H1 (cell line): ENCODE measurements around the gene SP8. TPM values are rescaled to one million over a fixed set of nuclear protein-coding genes. Genes with fewer than 3 reads are reported as not detected.
"Not testable (repeated sequence)": the region's sequence is repeated elsewhere in the genome, so short reads cannot be mapped to it uniquely, and the experiment has no call there.

Experiments
- CTCF ChIA-PET: fragments of 300-600 bp; sonication (Branson Sonifier 250); formaldehyde crosslinking; loops from one replicate; lab custom pipeline; 2021; ENCODE audit not compliant: partially characterized antibody; lab: Charles Lee
- POLR2A ChIA-PET: fragments of 300-600 bp; sonication (Branson Sonifier 250); formaldehyde crosslinking; loops from one replicate; lab custom pipeline; 2021; ENCODE audit warnings: inconsistent platforms; ENCODE audit not compliant: partially characterized antibody; lab: Charles Lee
- DNase-seq, 2 experiments: peaks; one replicate each; pipeline versions ENCODE4 v3.0.0 to v3.0.0-alpha.2; 2010 to 2022; ENCODE audit warnings: low spot score in 2 of 2, low read depth in 1 of 2, mixed read lengths in 1 of 2
- FAIRE-seq: peaks from 2 replicates; lab custom pipeline; 2011; peaks lifted over from hg19 to GRCh38; lab: Jason Lieb, UNC
- H2AFZ ChIP-seq: 2 replicates; pipeline ENCODE4 v1.8.1; 2012; ENCODE audit warnings: low read length, inconsistent platforms
- H2AK5ac ChIP-seq: 2 replicates; pipeline ENCODE4 v1.6.1; 2013; ENCODE audit warnings: low read depth, low read length
- H2BK120ac ChIP-seq: replicated peaks from 2 replicates; pipeline ENCODE3; 2013; ENCODE audit warnings: low read depth, low read length, inconsistent platforms
- H2BK12ac ChIP-seq: 2 replicates; pipeline ENCODE4 v1.6.1; 2013; ENCODE audit warnings: low read depth, low read length
- H2BK15ac ChIP-seq: 2 replicates; pipeline ENCODE4 v1.6.1; 2013; ENCODE audit warnings: low read length
- H2BK20ac ChIP-seq: 2 replicates; pipeline ENCODE4 v1.6.1; 2013; ENCODE audit warnings: low read length
- H2BK5ac ChIP-seq: 2 replicates; pipeline ENCODE4 v1.6.1; 2013; ENCODE audit warnings: low read depth, low read length
- H3K14ac ChIP-seq: 2 replicates; pipeline ENCODE4 v1.6.1; 2013; ENCODE audit warnings: inconsistent platforms; ENCODE audit not compliant: insufficient read length
- H3K18ac ChIP-seq: 2 replicates; pipeline ENCODE4 v1.6.1; 2013; ENCODE audit warnings: low read length; ENCODE audit errors: extremely low read depth
- H3K23ac ChIP-seq: 2 replicates; pipeline ENCODE4 v1.6.1; 2013; ENCODE audit warnings: inconsistent platforms; ENCODE audit not compliant: insufficient read length
- H3K23me2 ChIP-seq: 2 replicates; pipeline ENCODE4 v1.6.1; 2013; ENCODE audit warnings: low read depth, low read length
- H3K27ac ChIP-seq: 2 replicates; pipeline ENCODE4 v1.6.1; 2011; ENCODE audit warnings: low read depth, low read length, inconsistent platforms
- H3K27me3 ChIP-seq, 4 experiments: replicated peaks in 1 of 4; 1 replicate in 1 of 4; 2 replicates in 3 of 4; pipeline versions ENCODE4 v1.6.1 to v1.8.1; 2011 to 2013; ENCODE audit warnings: low read length in 3 of 4, mild to moderate bottlenecking in 3 of 4, inconsistent platforms in 2 of 4, mixed read lengths in 2 of 4, moderate library complexity in 1 of 4; ENCODE audit not compliant: control insufficient read depth in 3 of 4, insufficient read depth in 3 of 4; ENCODE audit errors: extremely low read depth in 1 of 4
- H3K36me3 ChIP-seq, 4 experiments: 2 replicates each; pipeline versions ENCODE4 v1.6.1 to v1.8.1; 2011 to 2013; ENCODE audit warnings: mild to moderate bottlenecking in 4 of 4, low read length in 3 of 4, moderate library complexity in 2 of 4, control low read depth in 1 of 4, inconsistent platforms in 1 of 4; ENCODE audit not compliant: insufficient read depth in 4 of 4, control insufficient read depth in 2 of 4
- H3K4ac ChIP-seq: replicated peaks from 2 replicates; pipeline ENCODE3; 2013; ENCODE audit warnings: low read length, low read depth, mixed read lengths, inconsistent platforms; ENCODE audit not compliant: insufficient read length
- H3K4me1 ChIP-seq, 4 experiments: replicated peaks in 1 of 4; 1 replicate in 1 of 4; 2 replicates in 3 of 4; pipeline versions ENCODE4 v1.6.1 to v1.8.1; 2011 to 2013; ENCODE audit warnings: low read length in 3 of 4, inconsistent platforms in 2 of 4, mixed read lengths in 1 of 4; ENCODE audit not compliant: insufficient read depth in 4 of 4, control insufficient read depth in 3 of 4
- H3K4me2 ChIP-seq, 2 experiments: 2 replicates each; pipeline versions ENCODE4 v1.6.1 to v1.8.1; 2011 to 2013; ENCODE audit warnings: low read depth in 2 of 2, low read length in 2 of 2, control low read depth in 1 of 2, inconsistent platforms in 1 of 2, mild to moderate bottlenecking in 1 of 2; ENCODE audit not compliant: insufficient read depth in 1 of 2
- H3K4me3 ChIP-seq, 4 experiments: fragments of 200-600, 300-600 bp in 1 of 4; sonication (generic), shearing (Covaris generic), sonication (Bioruptor Twin) in 1 of 4; 2 replicates each; pipeline versions ENCODE4 v1.5.1 to v1.8.1; 2011 to 2016; ENCODE audit warnings: low read length in 4 of 4, low read depth in 3 of 4, control low read depth in 2 of 4, inconsistent platforms in 2 of 4, mild to moderate bottlenecking in 2 of 4, mixed read lengths in 1 of 4, moderate library complexity in 1 of 4; ENCODE audit not compliant: insufficient read depth in 2 of 4; ENCODE audit errors: extremely low read depth in 1 of 4
- H3K56ac ChIP-seq: replicated peaks from 2 replicates; pipeline ENCODE3; 2013; ENCODE audit warnings: low read depth, mild to moderate bottlenecking, mixed read lengths, low read length, inconsistent platforms; ENCODE audit not compliant: insufficient read length
- H3K79me1 ChIP-seq: 2 replicates; pipeline ENCODE4 v1.6.1; 2013; ENCODE audit warnings: low read depth, low read length, control low read depth
- H3K79me2 ChIP-seq, 2 experiments: 2 replicates each; pipeline versions ENCODE4 v1.6.1 to v1.8.1; 2012 to 2013; ENCODE audit warnings: low read length in 2 of 2, mild to moderate bottlenecking in 2 of 2, inconsistent platforms in 1 of 2; ENCODE audit not compliant: insufficient read depth in 2 of 2, control insufficient read depth in 1 of 2
- H3K9ac ChIP-seq, 4 experiments: replicated peaks in 1 of 4; 1 replicate in 1 of 4; 2 replicates in 3 of 4; pipeline versions ENCODE4 v1.6.1 to v1.8.1; 2011 to 2013; ENCODE audit warnings: low read depth in 3 of 4, low read length in 3 of 4, control low read depth in 2 of 4, mild to moderate bottlenecking in 2 of 4, moderate library complexity in 2 of 4, inconsistent platforms in 1 of 4; ENCODE audit errors: extremely low read depth in 1 of 4
- H3K9me3 ChIP-seq, 2 experiments: 2 replicates each; pipeline versions ENCODE4 v1.6.1 to v1.8.1; 2012 to 2013; ENCODE audit warnings: mild to moderate bottlenecking in 2 of 2, moderate library complexity in 2 of 2, control low read depth in 1 of 2, inconsistent platforms in 1 of 2, low read depth in 1 of 2, low read length in 1 of 2, mixed read lengths in 1 of 2; ENCODE audit not compliant: insufficient read depth in 2 of 2
- H4K20me1 ChIP-seq, 2 experiments: replicated peaks in 1 of 2; 2 replicates each; pipeline versions ENCODE3 to v1.8.1; 2011 to 2013; ENCODE audit warnings: inconsistent platforms in 2 of 2, low read length in 2 of 2, mild to moderate bottlenecking in 1 of 2; ENCODE audit not compliant: insufficient read depth in 2 of 2, control insufficient read depth in 1 of 2
- H4K5ac ChIP-seq: 2 replicates; pipeline ENCODE4 v1.6.1; 2013; ENCODE audit warnings: low read length, low read depth, mixed read lengths, inconsistent platforms; ENCODE audit not compliant: insufficient read length
- H4K8ac ChIP-seq: 2 replicates; pipeline ENCODE4 v1.8.0; 2013; ENCODE audit warnings: mild to moderate bottlenecking, moderate library complexity, low read length, inconsistent platforms; ENCODE audit not compliant: insufficient read depth; ENCODE audit errors: extremely low read depth
- H4K91ac ChIP-seq: replicated peaks from 2 replicates; pipeline ENCODE3; 2013; ENCODE audit warnings: low read length, mixed read lengths, inconsistent platforms; ENCODE audit not compliant: insufficient read length
- WGBS, 2 experiments: shearing (Covaris generic) in 1 of 2; methylation state at CpG; one replicate each; pipeline versions ENCODE4 v1.1.6 to v1.1.7; 2013 to 2015; ENCODE audit warnings: low lambda C conversion rate in 2 of 2, mixed read lengths in 2 of 2, inconsistent platforms in 1 of 2, low coverage in 1 of 2, missing lambda C conversion rate in 1 of 2; ENCODE audit not compliant: insufficient replicate concordance in 2 of 2, insufficient coverage in 1 of 2, insufficient read length in 1 of 2; ENCODE audit errors: extremely low coverage in 1 of 2, missing lambda C conversion rate in 1 of 2; 5-methylcytosine and 5-hydroxymethylcytosine counted together
- polyA plus RNA-seq, 7 experiments: library from polyadenylated mRNA; depleted of rRNA in 3 of 7; stranded (reverse) in 5 of 7; unstranded in 2 of 7; fragments of >200 nt in 5 of 7; fragments of 200-250 nt in 2 of 7; gene quantifications; 1 replicate in 5 of 7; 2 replicates in 1 of 7; 4 replicates in 1 of 7; pipeline versions ENCODE4 v1.2.1 to v1.2.3, GENCODE V29; 2011 to 2013; ENCODE audit warnings: missing spikeins in 2 of 7, mixed read lengths in 2 of 7
- total RNA-seq: library from RNA; stranded (reverse); fragmentation: NEBNext Ultra II Directional; extraction: Animal tissue kit (Norgen Biotek cat#: 25700); gene quantifications from 2 replicates; pipeline ENCODE4 v1.2.1, GENCODE V29; 2021

The SP8 gene
- total and polyA plus RNA-seq, 2 of the 8 experiments (the other 6 are each of a cell fraction or from before 2014, with no cell fraction given), result 11.3 to 12.0 TPM

DNA sequence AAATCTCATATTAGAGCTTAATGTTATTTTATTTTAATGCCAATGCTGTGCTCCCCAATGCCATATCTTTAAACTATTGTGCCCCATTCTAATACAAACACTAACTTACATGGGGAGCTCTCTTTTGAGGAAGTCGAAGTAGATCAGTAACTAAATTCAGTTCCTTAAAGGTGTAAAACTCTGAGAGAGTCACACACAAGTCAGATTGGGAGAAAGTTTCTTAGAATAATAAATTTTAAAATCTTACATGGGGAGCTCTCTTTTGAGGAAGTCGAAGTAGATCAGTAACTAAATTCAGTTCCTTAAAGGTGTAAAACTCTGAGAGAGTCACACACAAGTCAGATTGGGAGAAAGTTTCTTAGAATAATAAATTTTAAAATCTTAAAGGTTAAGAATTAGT, 49.7 kb upstream of the SP8 start:
- H3K23me2 ChIP-seq, H4K91ac ChIP-seq, H3K4me3 ChIP-seq, DNase-seq, H3K4ac ChIP-seq, FAIRE-seq, H3K79me1 ChIP-seq, H2BK20ac ChIP-seq, H3K4me1 ChIP-seq, H3K27me3 ChIP-seq, H2BK15ac ChIP-seq, H2AFZ ChIP-seq, H3K4me2 ChIP-seq, H4K5ac ChIP-seq, H3K9ac ChIP-seq, H2BK12ac ChIP-seq, H2BK5ac ChIP-seq, H3K9me3 ChIP-seq, H3K36me3 ChIP-seq, H4K20me1 ChIP-seq, H3K27ac ChIP-seq, H3K79me2 ChIP-seq, H3K18ac ChIP-seq, H3K56ac ChIP-seq, H2AK5ac ChIP-seq, H4K8ac ChIP-seq, H2BK120ac ChIP-seq, H3K23ac ChIP-seq, H3K14ac ChIP-seq: not testable (repeated sequence)
- ChIA-PET POLR2A (interaction anchor here (0.8 kb wide), 1 partner anchor 52 kb away, joined by 4 read pairs; no protein-coding TSS in a partner anchor), CTCF (interaction anchor here (0.5 to 1.3 kb wide), 7 partner anchors 21 to 238 kb away, joined by 3 to 9 read pairs (median 3); no protein-coding TSS in a partner anchor)
- WGBS, 2 experiments, result 88% methylated on average over 2 of the region's 2 CpGs; no CpG with 5 or more reads in 1 of the 2 experiments
